IMR-90 (cell line): ENCODE data around the gene CARD16. TPM values are rescaled to one million over a fixed set of nuclear protein-coding genes. Genes with fewer than 3 reads are reported as not detected.
"Not testable (repeated sequence)": the region's sequence is repeated elsewhere in the genome, so short reads cannot be mapped to it uniquely, and the experiment has no call there.

Source experiments
- ATAC-seq: fragments of 200-7000 bp; cut with Tn5 transposase; 2 replicates; pipeline ENCODE4 v1.9.1; 2020; ENCODE audit warnings: low read depth, mild to moderate bottlenecking, moderate library complexity
- BruUV-seq: library from RNA; stranded (reverse); fragments of 400-500 nt; replicated peaks from 2 replicates; lab custom pipeline; 2021; lab: Mats Ljungman, UMichigan
- CTCF ChIA-PET: fragments of 300-600 bp; formaldehyde crosslinking; extraction: SDS; loops from one replicate; lab custom pipeline; 2021; ENCODE audit warnings: antibody characterized with exemption; lab: Yijun Ruan, JAX
- POLR2A ChIA-PET: fragments of 300-600 bp; sonication (Branson Sonifier 250); formaldehyde crosslinking; loops from one replicate; lab custom pipeline; 2022; ENCODE audit warnings: antibody characterized with exemption; ENCODE audit not compliant: unreplicated experiment; lab: Charles Lee
- DNase-seq: peaks from one replicate; pipeline ENCODE4 v3.0.0; 2013
- H2AFZ ChIP-seq: replicated peaks from 2 replicates; pipeline ENCODE3; 2013; ENCODE audit warnings: low read length, mild to moderate bottlenecking; ENCODE audit not compliant: poor library complexity
- H2AK5ac ChIP-seq: 2 replicates; pipeline ENCODE4 v1.6.1; 2013; ENCODE audit warnings: low read depth, low read length, inconsistent platforms
- H2AK9ac ChIP-seq: replicated peaks from 2 replicates; pipeline ENCODE3; 2013; ENCODE audit warnings: mild to moderate bottlenecking, low read depth, low read length, moderate library complexity; ENCODE audit not compliant: poor library complexity
- H2BK120ac ChIP-seq: 2 replicates; pipeline ENCODE4 v1.6.1; 2013; ENCODE audit warnings: low read depth, low read length, inconsistent platforms
- H2BK15ac ChIP-seq: 3 replicates; pipeline ENCODE4 v1.6.1; 2013; ENCODE audit warnings: low read depth, low read length, inconsistent platforms
- H2BK20ac ChIP-seq: 2 replicates; pipeline ENCODE4 v1.6.1; 2013; ENCODE audit warnings: low read depth, mild to moderate bottlenecking, inconsistent platforms, low read length, moderate library complexity
- H2BK5ac ChIP-seq: 2 replicates; pipeline ENCODE4 v1.6.1; 2013; ENCODE audit warnings: mild to moderate bottlenecking, low read depth, low read length, inconsistent platforms; ENCODE audit not compliant: poor library complexity, severe bottlenecking
- H3K14ac ChIP-seq: replicated peaks from 2 replicates; pipeline ENCODE4 v1.6.1; 2013; ENCODE audit warnings: low read depth, low read length, inconsistent platforms
- H3K18ac ChIP-seq: 2 replicates; pipeline ENCODE4 v1.6.1; 2013; ENCODE audit warnings: low read depth, low read length, control low read depth
- H3K23ac ChIP-seq: 2 replicates; pipeline ENCODE4 v1.6.1; 2013; ENCODE audit warnings: low read depth, low read length, inconsistent platforms
- H3K27ac ChIP-seq: 2 replicates; pipeline ENCODE4 v1.5.1; 2013; ENCODE audit warnings: mild to moderate bottlenecking, control low read depth, low read length; ENCODE audit not compliant: insufficient read depth
- H3K27me3 ChIP-seq: 2 replicates; pipeline ENCODE4 v1.6.1; 2013; ENCODE audit warnings: low read length; ENCODE audit not compliant: control insufficient read depth, insufficient read depth
- H3K36me3 ChIP-seq: 2 replicates; pipeline ENCODE4 v1.6.1; 2013; ENCODE audit warnings: low read length, mixed read lengths; ENCODE audit not compliant: control insufficient read depth, insufficient read depth
- H3K4ac ChIP-seq: 2 replicates; pipeline ENCODE4 v1.6.1; 2013; ENCODE audit warnings: low read depth, low read length, inconsistent platforms
- H3K4me1 ChIP-seq: 2 replicates; pipeline ENCODE4 v1.6.1; 2013; ENCODE audit warnings: low read length, mixed read lengths; ENCODE audit not compliant: control insufficient read depth, insufficient read depth
- H3K4me2 ChIP-seq: 2 replicates; pipeline ENCODE4 v1.6.1; 2013; ENCODE audit warnings: low read depth, mild to moderate bottlenecking, control low read depth, low read length, moderate library complexity
- H3K4me3 ChIP-seq: 2 replicates; pipeline ENCODE4 v1.5.1; 2013; ENCODE audit warnings: low read depth, mild to moderate bottlenecking, control low read depth, low read length, moderate library complexity; ENCODE audit not compliant: insufficient read depth
- H3K56ac ChIP-seq: 2 replicates; pipeline ENCODE4 v1.6.1; 2013; ENCODE audit warnings: low read length, inconsistent platforms; ENCODE audit not compliant: insufficient read depth; ENCODE audit errors: extremely low read depth
- H3K79me1 ChIP-seq, 2 experiments: 2 replicates each; pipeline ENCODE4 v1.6.1; 2013; ENCODE audit warnings: low read length in 2 of 2, inconsistent platforms in 1 of 2, low read depth in 1 of 2
- H3K9ac ChIP-seq: 2 replicates; pipeline ENCODE4 v1.6.1; 2013; ENCODE audit warnings: low read depth, low read length, control low read depth
- H3K9me1 ChIP-seq: 2 replicates; pipeline ENCODE4 v1.6.1; 2013; ENCODE audit warnings: low read length, inconsistent platforms; ENCODE audit not compliant: insufficient read depth
- H3K9me3 ChIP-seq: 2 replicates; pipeline ENCODE4 v1.6.1; 2013; ENCODE audit warnings: low read length; ENCODE audit not compliant: control insufficient read depth, insufficient read depth
- H4K20me1 ChIP-seq: 2 replicates; pipeline ENCODE4 v1.6.1; 2013; ENCODE audit warnings: low read length, inconsistent platforms; ENCODE audit not compliant: insufficient read depth
- H4K5ac ChIP-seq: 2 replicates; pipeline ENCODE4 v1.6.1; 2013; ENCODE audit warnings: mild to moderate bottlenecking, low read depth, low read length, control low read depth
- H4K8ac ChIP-seq, 2 experiments: 2 replicates each; pipeline ENCODE4 v1.6.1; 2013; ENCODE audit warnings: low read depth in 2 of 2, low read length in 2 of 2, control low read depth in 1 of 2, inconsistent platforms in 1 of 2
- H4K91ac ChIP-seq: 2 replicates; pipeline ENCODE4 v1.6.1; 2013; ENCODE audit warnings: low read depth, low read length, inconsistent platforms; ENCODE audit not compliant: insufficient read depth
- CEBPB ChIP-seq: IDR thresholded peaks from 2 replicates; pipeline ENCODE4 v1.6.1; 2012; ENCODE audit warnings: low read depth, low read length, improper control_type of control experiment
- CHD1 ChIP-seq: IDR thresholded peaks from 2 replicates; pipeline ENCODE4 v1.6.1; 2012; ENCODE audit warnings: low read depth, low read length, improper control_type of control experiment
- MXI1 ChIP-seq: IDR thresholded peaks from 2 replicates; pipeline ENCODE4 v1.6.1; 2012; ENCODE audit warnings: low read depth, mild to moderate bottlenecking, low read length, moderate library complexity, borderline replicate concordance
- WGBS, 2 experiments: methylation state at CpG; one replicate each; pipeline versions ENCODE4 v1.1.5 to v1.1.7; 2013; ENCODE audit warnings: missing lambda C conversion rate in 2 of 2; ENCODE audit not compliant: insufficient read length in 1 of 2; ENCODE audit errors: extremely low coverage in 2 of 2; 5-methylcytosine and 5-hydroxymethylcytosine counted together
- dilution Hi-C: fragments of 300-500 bp; cut with HindIII; formaldehyde crosslinking; loops from one replicate; pipeline ENCODE4 v1.14.3; 2018; ENCODE audit warnings: low sequenced_read_pairs; ENCODE audit not compliant: unreplicated experiment
- in situ Hi-C: fragments of 300-500 bp; cut with MboI; formaldehyde crosslinking; loops from 3 replicates; pipeline ENCODE4 v1.14.3; 2019; ENCODE audit warnings: low sequenced_read_pairs, inconsistent platforms, mixed read lengths
- intact Hi-C: fragments of 100-400 bp; cut with micrococcal nuclease; formaldehyde crosslinking; loops from 2 replicates; pipeline ENCODE4 v1.10.0; 2022
- polyA plus RNA-seq, 3 experiments: library from polyadenylated mRNA; depleted of rRNA; stranded (reverse); fragments of >200 nt; gene quantifications; 2 replicates each; pipeline ENCODE4 v1.2.3, GENCODE V29; 2012; ENCODE audit warnings: low replicate concordance in 1 of 3
- total RNA-seq: library from RNA; depleted of rRNA; stranded (reverse); fragments of >200 nt; gene quantifications from 2 replicates; pipeline ENCODE4 v1.2.3, GENCODE V29; 2012

Gene CARD16
- total and polyA plus RNA-seq, 2 of the 4 experiments (the other 2 are of a cell fraction), result 7.9 to 29.2 TPM

DNA sequence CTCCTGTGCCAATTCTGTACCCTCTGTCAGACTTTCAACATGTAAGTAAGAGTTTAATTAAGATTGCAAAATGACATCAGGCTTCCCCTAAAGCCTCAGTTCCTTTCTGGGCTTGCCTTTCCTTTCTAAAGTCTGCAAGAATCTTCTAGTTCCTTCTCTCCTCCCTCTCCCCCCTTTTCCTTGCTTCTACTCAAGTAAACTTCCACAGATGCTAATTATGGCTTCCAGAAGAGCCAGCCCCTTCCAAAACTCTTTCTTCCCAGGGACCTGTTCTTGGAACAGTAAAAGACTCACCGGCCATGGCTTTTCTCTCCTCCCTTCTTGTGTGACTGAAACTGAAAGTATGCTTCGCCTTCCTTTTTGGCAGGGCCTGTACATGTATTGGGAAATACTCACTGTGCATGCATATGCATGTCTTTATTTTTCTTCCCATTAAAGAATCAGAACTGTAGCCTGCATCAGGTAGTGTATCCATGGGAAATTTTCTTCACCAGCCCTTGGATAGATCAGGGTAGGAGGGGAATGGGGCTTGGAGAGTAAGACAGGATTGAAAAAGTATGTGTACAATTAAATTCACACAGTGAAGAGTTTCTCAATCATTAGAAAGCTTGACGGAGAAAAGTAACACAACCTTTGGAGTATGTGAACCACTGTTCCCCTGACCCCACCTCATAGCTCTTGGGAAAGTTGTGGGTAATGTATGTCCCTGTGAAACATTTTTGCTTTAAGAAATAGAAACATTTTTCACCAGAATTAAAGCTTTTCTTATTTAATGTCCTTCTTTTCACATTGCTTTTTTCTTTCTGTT, 10.1 kb downstream of the CARD16 start, which contains the start of gene CASP1:
Gene CASP1 (minus strand): TSS at position 332 of the 808 bp plus-strand sequence. CDS start 31 bp downstream, at position 301.
- peaks cover 4% of the 10 kb centered on the region for H3K4me1 ChIP-seq
- H2BK20ac ChIP-seq, result peak within 1 kb of the TSS; percentile 90
- peak; percentile 95 for ATAC-seq
- H3K9me3 ChIP-seq, result no peaks in the 10 kb centered on the region
- H4K20me1 ChIP-seq, result no peaks in the 10 kb centered on the region
- peaks cover 13% of the 10 kb centered on the region for H3K36me3 ChIP-seq
- peak within 1 kb of the TSS; percentile 92 for H3K23ac ChIP-seq
- H3K79me1 ChIP-seq, result peaks cover 3 to 17% of the 10 kb centered on the region in 2 experiments; a peak in 2 of 4 replicates
- peak within 1 kb of the TSS; percentile 77 for H4K91ac ChIP-seq
- peak within 1 kb of the TSS; percentile 67 for H3K9ac ChIP-seq
- DNase-seq, result peak; percentile 89
- H3K4me2 ChIP-seq, result peak within 1 kb of the TSS; percentile 90
- H3K14ac ChIP-seq, result peak within 1 kb of the TSS; percentile 70
- in situ Hi-C loops, result no loop called here
- WGBS, 2 experiments, result no CpG with 5 or more reads among the region's 3 CpGs
- H3K18ac ChIP-seq, result peak within 1 kb of the TSS; percentile 80
- TF ChIP-seq CHD1, result no peak
- peak; percentile 95 for TF ChIP-seq CEBPB
- peak; percentile 32; the same call in 1 of the 2 replicates for TF ChIP-seq MXI1
- peak within 1 kb of the TSS; percentile 56 for H3K4me3 ChIP-seq
- H3K27me3 ChIP-seq, result no peaks in the 10 kb centered on the region
- H3K27ac ChIP-seq, result peak within 1 kb of the TSS; percentile 65
- H3K9me1 ChIP-seq, result peaks cover 3% of the 10 kb centered on the region; the same call in 1 of the 2 replicates
- H3K4ac ChIP-seq, result peak within 1 kb of the TSS; percentile 79
- peak within 1 kb of the TSS; percentile 67 for H3K56ac ChIP-seq
- peak within 1 kb of the TSS; percentile 93 for H2BK120ac ChIP-seq
- H2BK15ac ChIP-seq, result peak within 1 kb of the TSS; percentile 75; the same call in 2 of the 3 replicates
- POLR2A ChIA-PET, result interaction anchor here (0.6 kb wide), 2 partner anchors 11 to 829 kb away, joined by 6 to 8 read pairs; no protein-coding TSS in a partner anchor
- CTCF ChIA-PET, result no interaction called here
- intact Hi-C loops, result loop anchor here (5.0 kb wide), 1 partner anchor 577 kb away; the partner anchor contains the start of gene GRIA4
- peak within 1 kb of the TSS; percentile 95 for H2BK5ac ChIP-seq
- no peak within 1 kb of the TSS for H2AK9ac ChIP-seq
- BruUV-seq, result no TSS peak
- H4K8ac ChIP-seq, result peak within 1 kb of the TSS; percentile 34 to 95; a peak in 2 of 4 replicates
- peak within 1 kb of the TSS; percentile 66; the same call in 1 of the 2 replicates for H2AK5ac ChIP-seq
- peak within 1 kb of the TSS; percentile 67 for H4K5ac ChIP-seq
- dilution Hi-C loops, result no loop called here
- peak within 1 kb of the TSS; percentile 79 for H2AFZ ChIP-seq

DNA sequence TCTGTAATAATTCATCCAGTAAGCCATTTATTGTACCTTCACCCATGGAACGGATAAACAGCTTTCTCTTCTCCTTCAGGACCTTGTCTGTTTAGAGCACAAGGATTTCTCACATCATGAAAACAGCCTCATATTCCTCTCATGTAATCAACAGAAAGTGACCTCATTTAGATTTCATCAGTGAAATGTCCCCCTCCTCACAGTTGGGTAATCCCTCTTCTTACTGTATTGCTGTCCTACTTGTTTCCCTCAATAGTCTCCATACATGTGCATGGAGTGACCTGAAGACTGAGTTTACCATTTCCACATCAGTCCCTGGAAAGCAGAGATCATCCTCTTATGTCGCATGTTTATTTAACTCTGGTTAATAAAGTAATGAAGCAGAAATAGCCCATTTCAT, 10.7 kb downstream of the CARD16 start:
- H2AFZ ChIP-seq, H3K4me1 ChIP-seq, intact Hi-C loops, H3K9me1 ChIP-seq, H4K20me1 ChIP-seq, H3K27ac ChIP-seq, H2AK9ac ChIP-seq, H3K9me3 ChIP-seq, dilution Hi-C loops, in situ Hi-C loops, H3K27me3 ChIP-seq, BruUV-seq, DNase-seq: not testable (repeated sequence)
- H3K4ac ChIP-seq, result peak overlapping the region; percentile 79; the same call in 1 of the 2 replicates
- H2AK5ac ChIP-seq, result peak overlapping the region; percentile 65; the same call in 1 of the 2 replicates
- H2BK20ac ChIP-seq, result peak overlapping the region; percentile 90
- H3K9ac ChIP-seq, result peak overlapping the region; percentile 67; the same call in 1 of the 2 replicates
- peak overlapping the region; percentile 80; the same call in 1 of the 2 replicates for H3K18ac ChIP-seq
- H3K36me3 ChIP-seq, result peaks cover 14% of the 10 kb centered on the region
- peak overlapping the region; percentile 56 for H3K4me3 ChIP-seq
- H4K5ac ChIP-seq, result peak overlapping the region; percentile 67; the same call in 1 of the 2 replicates
- peaks cover 3 to 17% of the 10 kb centered on the region in 2 experiments; a peak in 2 of 4 replicates for H3K79me1 ChIP-seq
- H3K56ac ChIP-seq, result peak overlapping the region; percentile 67
- H2BK5ac ChIP-seq, result peak overlapping the region; percentile 95
- ChIA-PET POLR2A (interaction anchor here (0.5 kb wide), 1 partner anchor 175 kb away, joined by 3 read pairs; no protein-coding TSS in a partner anchor), CTCF (interaction anchor here (0.8 kb wide), 1 partner anchor 10 kb away, joined by 3 read pairs; no protein-coding TSS in a partner anchor)
- H2BK15ac ChIP-seq, result peak overlapping the region; percentile 75; the same call in 2 of the 3 replicates
- H4K91ac ChIP-seq, result peak overlapping the region; percentile 77; the same call in 1 of the 2 replicates
- WGBS, 2 experiments, result 80% methylated on average over 1 of the region's 2 CpGs; no CpG with 5 or more reads in 1 of the 2 experiments
- H3K4me2 ChIP-seq, result peak overlapping the region; percentile 90
- ATAC-seq, result peak; percentile 58
- peak overlapping the region; percentile 92; the same call in 1 of the 2 replicates for H3K23ac ChIP-seq
- H4K8ac ChIP-seq, result peak overlapping the region; percentile 25 to 95; a peak in 2 of 4 replicates
- H2BK120ac ChIP-seq, result peak overlapping the region; percentile 93
- peak overlapping the region; percentile 70 for H3K14ac ChIP-seq
